ENCODE measurements around the gene BUB3.

DNA sequence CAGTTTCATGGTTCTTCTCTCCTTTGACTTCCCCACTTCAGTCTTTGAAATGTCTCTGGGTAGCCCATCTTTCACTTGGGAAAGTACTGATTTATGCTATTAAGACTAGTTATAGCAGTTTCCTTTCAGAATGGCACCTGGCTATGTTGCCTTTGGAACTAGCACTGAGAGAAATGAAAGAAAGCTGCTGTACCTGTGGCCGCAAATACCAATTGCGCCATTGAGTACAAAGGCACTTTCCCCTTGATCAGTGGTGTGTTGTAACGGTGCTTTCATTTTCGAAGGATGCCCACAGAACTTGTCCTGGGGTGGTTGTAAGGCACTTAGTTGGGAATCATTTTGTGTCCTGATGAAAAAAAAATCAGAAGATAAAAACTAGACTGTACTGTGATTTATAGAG is 16.8 kb downstream of the BUB3 start:
- no peak for TF ChIP-seq CTCF (IDR thresholded peaks at IDR 0.05)
- no peak for TF ChIP-seq POLR2A (IDR thresholded peaks at IDR 0.05)

Data from uterus (tissue), 2 donors.